Mucosa of descending colon (tissue), 3 donors: ENCODE data around the gene CD81. TPM values are rescaled to one million over a fixed set of nuclear protein-coding genes. Genes with fewer than 3 reads are reported as not detected.

Source experiments
- ATAC-seq: fragments of 200-7000 bp; cut with Tn5 transposase; one replicate; pipeline ENCODE4 v1.9.1; 2020; ENCODE audit warnings: mild to moderate bottlenecking, moderate library complexity
- DNase-seq, 3 donors: peaks; one replicate each; pipeline ENCODE4 v3.0.0-alpha.2; 2020
- H3K36me3 ChIP-seq: fragments of 200-600 bp; one replicate; pipeline ENCODE4 v1.8.0; 2021; ENCODE audit warnings: low read depth, mild to moderate bottlenecking
- H3K4me1 ChIP-seq: fragments of 200-600 bp; one replicate; pipeline ENCODE4 v1.8.0; 2021; ENCODE audit warnings: low read depth, mild to moderate bottlenecking
- H3K4me3 ChIP-seq: fragments of 200-600 bp; one replicate; pipeline ENCODE4 v1.8.0; 2021; ENCODE audit warnings: mild to moderate bottlenecking
- H3K9me3 ChIP-seq: fragments of 200-600 bp; one replicate; pipeline ENCODE4 v1.8.0; 2021; ENCODE audit warnings: mild to moderate bottlenecking
- CTCF ChIP-seq: fragments of 200-600 bp; IDR thresholded peaks from one replicate; pipeline ENCODE4 v1.8.0; 2022; ENCODE audit warnings: antibody characterized with exemption, mild to moderate bottlenecking
- intact Hi-C, 2 donors: fragments of 100-400 bp; cut with DNase I in 1 of 2; cut with micrococcal nuclease in 1 of 2; formaldehyde crosslinking; loops; one replicate each; pipeline versions ENCODE4 v1.11.0 to v1.11.1; 2022; cut with DNase I, micrococcal nuclease
- total RNA-seq, 3 donors: library from RNA; stranded (reverse); fragmentation: NEBNext Ultra II Directional in 2 of 3; extraction: Animal tissue kit (Norgen Biotek cat#: 25700) in 2 of 3; gene quantifications; one replicate each; pipeline versions ENCODE4 v1.2.1 to v1.2.4, GENCODE V29; 2021 to 2023
- donor health status: DM: no; HTN: no; CAD: no; lungs with moderate emphysema.
- donor health status: DM: no; HTN: no; CAD: no.
- donor health status: DM: no; HTN: yes; CAD: no.

CD81 gene
- total RNA-seq, 3 donors from 2014 or later: 98.7 to 551 (median 186) TPM

GRCh38 chr11:2379466-2380174 is 2.5 kb downstream of the CD81 start:
- H3K4me1 ChIP-seq: peaks cover 64% of the 10 kb centered on the region
- intact Hi-C loops: no loop called here
- DNase-seq: peak in 2 of 3 donors; percentile 36 to 51
- TF ChIP-seq CTCF: no peak
- H3K9me3 ChIP-seq: no peaks in the 10 kb centered on the region
- H3K36me3 ChIP-seq: no peaks in the 10 kb centered on the region
- no peak for ATAC-seq
- no peak overlapping the region for H3K4me3 ChIP-seq

GRCh38 chr11:2380396-2380795 is 3.3 kb downstream of the CD81 start:
- TF ChIP-seq CTCF: no peak
- Histone ChIP-seq H3K4me1 (peaks cover 62% of the 10 kb centered on the region), H3K9me3 (no peaks in the 10 kb centered on the region), H3K36me3 (no peaks in the 10 kb centered on the region), H3K4me3 (no peak overlapping the region)
- intact Hi-C loops: no loop called here
- ATAC-seq (no peak), DNase-seq (peak in 1 of 3 donors; percentile 49)

GRCh38 chr11:2380807-2381350 is 3.8 kb downstream of the CD81 start:
- Histone ChIP-seq H3K4me1 (peaks cover 60% of the 10 kb centered on the region), H3K36me3 (no peaks in the 10 kb centered on the region), H3K9me3 (no peaks in the 10 kb centered on the region), H3K4me3 (no peak overlapping the region)
- peak; percentile 64 to 83 (median 67) for DNase-seq
- intact Hi-C loops: no loop called here
- peak; percentile 2 for ATAC-seq
- TF ChIP-seq CTCF: no peak

- no peaks in the 10 kb centered on the region for H3K36me3 ChIP-seq
- no peaks in the 10 kb centered on the region for H3K9me3 ChIP-seq
- peaks cover 58% of the 10 kb centered on the region for H3K4me1 ChIP-seq
- intact Hi-C loops: no loop called here
- TF ChIP-seq CTCF: no peak
- no peak for ATAC-seq
- no peak overlapping the region for H3K4me3 ChIP-seq
- DNase-seq: peak in 2 of 3 donors; percentile 34 to 55
Measured at GRCh38 chr11:2381494-2382128, 4.5 kb downstream of the CD81 start.

GRCh38 chr11:2382129-2382517 is 5.0 kb downstream of the CD81 start:
- H3K9me3 ChIP-seq: no peaks in the 10 kb centered on the region
- TF ChIP-seq CTCF: no peak
- peaks cover 59% of the 10 kb centered on the region for H3K4me1 ChIP-seq
- DNase-seq (peak in 2 of 3 donors; percentile 34 to 51), ATAC-seq (no peak)
- intact Hi-C loops: no loop called here
- no peaks in the 10 kb centered on the region for H3K36me3 ChIP-seq
- H3K4me3 ChIP-seq: no peak overlapping the region
